Loucy (cell line): ENCODE results near the gene IQCK.
"Not testable (repeated sequence)": the region's sequence is repeated elsewhere in the genome, so short reads cannot be mapped to it uniquely, and the experiment has no call there.

Source experiments
- CTCF ChIP-seq: fragments of 200-600 bp; sonication (generic); conservative IDR thresholded peaks from 2 replicates; pipeline ENCODE4 v1.5.1; 2014; ENCODE audit warnings: mild to moderate bottlenecking, antibody characterized with exemption, low read length
- EZH2phosphoT487 ChIP-seq: fragments of 200-600 bp; IDR thresholded peaks from 2 replicates; pipeline ENCODE4 v1.6.1; 2018; ENCODE audit warnings: antibody characterized with exemption, mild to moderate bottlenecking, moderate library complexity, borderline replicate concordance

GRCh38 chr16:19716728-19717127 lies 1.3 kb upstream of the IQCK start:
- TF ChIP-seq EZH2phosphoT487, CTCF: not testable (repeated sequence)
